A673 (cell line): ENCODE measurements around the gene IQCC.

Source experiments
- EZH2 ChIP-seq: fragments of 200-600 bp; sonication (generic); IDR thresholded peaks from 2 replicates; pipeline ENCODE4 v1.6.1; 2017; ENCODE audit warnings: borderline replicate concordance, low read depth, mild to moderate bottlenecking, mixed read lengths, antibody characterized with exemption, low read length; ENCODE audit not compliant: poor library complexity, severe bottlenecking
- TF ChIP-seq, protein P1 (sequence below): fragments of 300-800, 200-600 bp; sonication (generic); conservative IDR thresholded peaks from 2 replicates; pipeline ENCODE4 v1.5.1; 2017; ENCODE audit warnings: low read depth, mild to moderate bottlenecking, antibody characterized with exemption, low read length, moderate library complexity, mixed read lengths

DNA sequence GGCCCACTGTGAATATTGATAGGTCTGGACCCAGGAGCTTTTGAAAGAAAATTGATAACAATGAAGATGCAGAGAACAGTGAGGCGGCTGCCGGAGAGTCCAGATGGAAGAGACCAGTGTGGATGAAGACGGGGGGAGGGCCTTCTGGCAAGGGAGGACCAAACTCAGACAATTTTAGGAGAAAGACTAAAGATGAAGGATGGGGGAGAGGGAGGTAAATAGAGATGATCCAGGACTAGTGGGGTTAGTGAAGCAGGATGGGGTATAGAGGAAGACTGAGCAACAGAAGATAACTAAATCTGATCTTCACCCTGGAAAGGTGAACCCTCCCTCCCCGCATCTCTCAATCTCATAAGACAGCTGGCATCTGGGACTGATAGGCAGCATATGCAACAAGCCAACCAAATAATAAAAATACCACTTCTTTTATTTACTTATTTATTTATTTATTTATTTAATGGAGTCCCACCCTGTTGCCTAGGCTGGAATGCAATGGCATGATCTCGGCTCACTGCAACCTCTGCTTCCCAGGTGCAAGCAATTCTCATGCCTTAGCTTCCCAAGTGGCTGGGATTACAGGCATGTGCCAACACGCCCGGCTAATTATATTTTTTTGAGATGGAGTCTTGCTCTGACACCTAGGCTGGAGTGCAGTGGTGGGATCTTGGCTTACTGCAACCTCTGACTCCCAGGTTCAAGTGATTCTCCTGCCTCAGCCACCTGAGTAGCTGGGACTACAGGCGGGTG is 27.3 kb downstream of the IQCC start:
- TF ChIP-seq, protein P1, sequence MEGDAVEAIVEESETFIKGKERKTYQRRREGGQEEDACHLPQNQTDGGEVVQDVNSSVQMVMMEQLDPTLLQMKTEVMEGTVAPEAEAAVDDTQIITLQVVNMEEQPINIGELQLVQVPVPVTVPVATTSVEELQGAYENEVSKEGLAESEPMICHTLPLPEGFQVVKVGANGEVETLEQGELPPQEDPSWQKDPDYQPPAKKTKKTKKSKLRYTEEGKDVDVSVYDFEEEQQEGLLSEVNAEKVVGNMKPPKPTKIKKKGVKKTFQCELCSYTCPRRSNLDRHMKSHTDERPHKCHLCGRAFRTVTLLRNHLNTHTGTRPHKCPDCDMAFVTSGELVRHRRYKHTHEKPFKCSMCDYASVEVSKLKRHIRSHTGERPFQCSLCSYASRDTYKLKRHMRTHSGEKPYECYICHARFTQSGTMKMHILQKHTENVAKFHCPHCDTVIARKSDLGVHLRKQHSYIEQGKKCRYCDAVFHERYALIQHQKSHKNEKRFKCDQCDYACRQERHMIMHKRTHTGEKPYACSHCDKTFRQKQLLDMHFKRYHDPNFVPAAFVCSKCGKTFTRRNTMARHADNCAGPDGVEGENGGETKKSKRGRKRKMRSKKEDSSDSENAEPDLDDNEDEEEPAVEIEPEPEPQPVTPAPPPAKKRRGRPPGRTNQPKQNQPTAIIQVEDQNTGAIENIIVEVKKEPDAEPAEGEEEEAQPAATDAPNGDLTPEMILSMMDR: no peak
- no peak for TF ChIP-seq EZH2
